RKO (cell line): ENCODE measurements around the gene TMEM220.
"Not testable (repeated sequence)": the region's sequence is repeated elsewhere in the genome, so short reads cannot be mapped to it uniquely, and the experiment has no call there.

ENCODE experiments used
- DNase-seq: peaks from one replicate; pipeline ENCODE4 v3.0.0-alpha.2; 2016; ENCODE audit warnings: low spot score

The TMEM220 gene

GRCh38 chr17:10754861-10755591, 25.2 kb upstream of the TMEM220 start:
- no peak for DNase-seq

GRCh38 chr17:10754109-10754508, 24.3 kb upstream of the TMEM220 start:
- peak; percentile 54 for DNase-seq

- DNase-seq = no peak
These were observed 22.9 kb upstream of the TMEM220 start for GRCh38 chr17:10752696-10753095.

- DNase-seq = no peak
These were observed 21.7 kb upstream of the TMEM220 start for GRCh38 chr17:10751563-10751962.

- no peak for DNase-seq
These were observed 20.4 kb upstream of the TMEM220 start for GRCh38 chr17:10750210-10750609.

GRCh38 chr17:10748531-10749181, 18.8 kb upstream of the TMEM220 start:
- DNase-seq = no peak

GRCh38 chr17:10745231-10745630, 15.4 kb upstream of the TMEM220 start:
- peak; percentile 37 for DNase-seq

- DNase-seq = no peak
These were observed 14.7 kb upstream of the TMEM220 start for GRCh38 chr17:10744501-10745000.

- no peak for DNase-seq
These were observed 13.6 kb upstream of the TMEM220 start for GRCh38 chr17:10743316-10744009.

- no peak for DNase-seq
These were observed 12.6 kb upstream of the TMEM220 start for GRCh38 chr17:10742431-10742830.

- DNase-seq = no peak
These were observed 11.8 kb upstream of the TMEM220 start for GRCh38 chr17:10741416-10742135.

GRCh38 chr17:10739386-10739785, 9.6 kb upstream of the TMEM220 start:
- no peak for DNase-seq

GRCh38 chr17:10738521-10739258, 8.9 kb upstream of the TMEM220 start:
- no peak for DNase-seq

GRCh38 chr17:10737736-10738135, 7.9 kb upstream of the TMEM220 start:
- no peak for DNase-seq

- peak; percentile 45 for DNase-seq
These were observed 7.4 kb upstream of the TMEM220 start for GRCh38 chr17:10737168-10737622.

- no peak for DNase-seq
These were observed 6.0 kb upstream of the TMEM220 start for GRCh38 chr17:10735821-10736220.

GRCh38 chr17:10735251-10735650, 5.4 kb upstream of the TMEM220 start:
- DNase-seq = no peak

- DNase-seq = no peak
These were observed 3.8 kb upstream of the TMEM220 start for GRCh38 chr17:10733666-10734065.

- not testable (repeated sequence) for DNase-seq
These were observed 2.3 kb upstream of the TMEM220 start for GRCh38 chr17:10732121-10732520.

- DNase-seq = no peak
These were observed 1.6 kb upstream of the TMEM220 start for GRCh38 chr17:10731408-10731879.

GRCh38 chr17:10730247-10730646, 424 bp upstream of the TMEM220 start:
- not testable (repeated sequence) for DNase-seq
